Kidney (tissue), 22 donors: ENCODE data around the gene SUPT20HL2. TPM values are rescaled to one million over a fixed set of nuclear protein-coding genes. Genes with fewer than 3 reads are reported as not detected.
"Not testable (repeated sequence)": the region's sequence is repeated elsewhere in the genome, so short reads cannot be mapped to it uniquely, and the experiment has no call there.

Source experiments
- DNase-seq, 5 donors: peaks; one replicate each; pipeline ENCODE4 v3.0.0-alpha.2; 2013 to 2020
- FAIRE-seq: peaks from 2 replicates; lab custom pipeline; 2012; peaks lifted over from hg19 to GRCh38; lab: Jason Lieb, UNC
- H3K27ac ChIP-seq, 2 donors: one replicate each; pipeline ENCODE4 v1.7.0; 2013; ENCODE audit warnings: low read depth in 2 of 2, low read length in 2 of 2, inconsistent platforms in 1 of 2
- H3K27me3 ChIP-seq: one replicate; pipeline ENCODE4 v1.7.1; 2013; ENCODE audit warnings: low read length, inconsistent platforms; ENCODE audit not compliant: control insufficient read depth, insufficient read depth
- H3K36me3 ChIP-seq, 3 donors: one replicate each; pipeline versions ENCODE4 v1.7.0 to v1.7.1; 2013; ENCODE audit warnings: low read length in 3 of 3, control low read depth in 1 of 3, inconsistent platforms in 1 of 3; ENCODE audit not compliant: insufficient read depth in 3 of 3, control insufficient read depth in 2 of 3
- H3K4me1 ChIP-seq, 3 donors: one replicate each; pipeline versions ENCODE4 v1.7.0 to v1.7.1; 2013; ENCODE audit warnings: low read length in 3 of 3, inconsistent platforms in 1 of 3, low read depth in 1 of 3; ENCODE audit not compliant: control insufficient read depth in 2 of 3, insufficient read depth in 2 of 3
- H3K4me3 ChIP-seq, 3 donors: one replicate each; pipeline versions ENCODE4 v1.7.0 to v1.8.1; 2013; ENCODE audit warnings: low read length in 3 of 3, control low read depth in 1 of 3, inconsistent platforms in 1 of 3
- H3K9ac ChIP-seq, 3 donors: one replicate each; pipeline versions ENCODE4 v1.7.0 to v1.7.1; 2013; ENCODE audit warnings: low read length in 3 of 3, control low read depth in 1 of 3, inconsistent platforms in 1 of 3
- H3K9me3 ChIP-seq, 3 donors: one replicate each; pipeline versions ENCODE4 v1.7.0 to v1.7.1; 2013; ENCODE audit warnings: low read length in 3 of 3, control low read depth in 1 of 3, inconsistent platforms in 1 of 3; ENCODE audit not compliant: control insufficient read depth in 2 of 3, insufficient read depth in 1 of 3
- intact Hi-C: fragments of 100-400 bp; cut with DNase I; formaldehyde crosslinking; loops from one replicate; pipeline ENCODE4 v1.11.1; 2022
- long read RNA-seq, 10 donors: library from polyadenylated mRNA in 1 of 10; unstranded in 1 of 10; transcript quantifications; one replicate each; pipeline ENCODE4 v2.0.0 and lab custom pipeline, GENCODE V29; 2021 to 2026
- polyA plus RNA-seq: library from polyadenylated mRNA; stranded (reverse); fragments of 350-450 nt; fragmentation: Illumina TruSeq; extraction: RNeasy Lipid Tissue Mini Kit (QIAGEN cat#74804); gene quantifications from one replicate; pipeline ENCODE4 v1.2.3, GENCODE V29; 2014; ENCODE audit warnings: low read depth, low replicate concordance; ENCODE audit not compliant: insufficient read depth
- total RNA-seq: library from RNA; stranded (reverse); fragmentation: NEBNext Ultra II Directional; extraction: Animal tissue kit (Norgen Biotek cat#: 25700); gene quantifications from one replicate; pipeline ENCODE4 v1.2.1, GENCODE V29; 2021
- TF ChIP-seq, protein P1 (sequence below): IDR thresholded peaks from 3 replicates; pipeline ENCODE4 v1.5.1; 2012; ENCODE audit warnings: mild to moderate bottlenecking, moderate library complexity, borderline replicate concordance; ENCODE audit not compliant: insufficient read depth; ENCODE audit errors: extremely low read depth
- donor health status: control.
- donor health status: control.
- donor health status: control.
- donor health status: control.
- donor health status: control.
- donor health status: DM: yes; HTN: yes; CAD: no.
- donor health status: Normal renal cell carcinoma (clear cell type).

SUPT20HL2 gene
- total RNA-seq (not detected), polyA plus RNA-seq (not detected)
- long read RNA-seq, donor 1, result 0 reads
- long read RNA-seq, donor 2, result 0 reads
- long read RNA-seq, donor 3, result 0 reads
- long read RNA-seq, donor 4, result 0 reads
- long read RNA-seq, donor 5, result 0 reads
- long read RNA-seq, donor 6, result 0 reads
- long read RNA-seq, donor 7, result 0 reads
- long read RNA-seq, donor 8, result 0 reads
- long read RNA-seq, donor 9, result 0 reads
- long read RNA-seq, donor 10, result 0 reads

DNA sequence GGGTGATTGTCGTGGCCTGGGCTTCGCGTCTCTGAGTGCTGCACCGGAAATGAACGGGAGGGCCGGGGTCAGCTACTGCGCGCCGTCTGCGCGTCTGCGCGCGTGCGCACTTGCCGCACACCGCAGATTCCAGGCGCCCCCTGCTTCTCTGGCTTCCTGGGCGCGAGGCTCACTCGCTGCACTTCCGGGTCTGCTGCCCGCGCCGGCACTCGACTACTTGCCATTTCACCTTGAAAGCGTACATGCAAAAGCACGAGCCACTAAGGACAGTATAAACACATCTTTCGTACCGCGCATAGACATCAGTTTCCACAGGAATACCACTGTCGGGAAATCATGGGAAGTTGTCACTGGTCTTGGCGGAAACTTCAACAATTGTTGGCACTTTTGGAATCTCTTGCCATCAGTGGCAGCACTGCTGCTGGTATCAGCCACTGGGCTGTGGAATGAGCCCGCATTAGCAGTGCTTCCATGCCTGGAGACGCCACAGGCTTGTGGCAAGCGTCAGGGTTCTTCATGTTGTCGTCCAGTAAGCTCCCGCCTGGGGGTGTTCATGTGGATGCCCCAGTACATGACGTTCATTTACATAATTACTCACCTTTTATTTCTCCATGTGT is at the start of gene SUPT20HL2:
Gene SUPT20HL2, minus strand, starts transcription at position 51 of the 617 bp plus-strand sequence. CDS start 754 bp downstream, outside the sequence.
- Histone ChIP-seq H3K4me1 (no peaks in the 10 kb centered on the region), H3K9ac (no peak within 1 kb of the TSS), H3K9me3 (no peaks in the 10 kb centered on the region), H3K4me3 (no peak within 1 kb of the TSS), H3K27me3 (peaks cover 5% of the 10 kb centered on the region), H3K27ac (no peak within 1 kb of the TSS), H3K36me3 (no peaks in the 10 kb centered on the region)
- DNase-seq (no peak), FAIRE-seq (no peak)
- TF ChIP-seq, protein P1, sequence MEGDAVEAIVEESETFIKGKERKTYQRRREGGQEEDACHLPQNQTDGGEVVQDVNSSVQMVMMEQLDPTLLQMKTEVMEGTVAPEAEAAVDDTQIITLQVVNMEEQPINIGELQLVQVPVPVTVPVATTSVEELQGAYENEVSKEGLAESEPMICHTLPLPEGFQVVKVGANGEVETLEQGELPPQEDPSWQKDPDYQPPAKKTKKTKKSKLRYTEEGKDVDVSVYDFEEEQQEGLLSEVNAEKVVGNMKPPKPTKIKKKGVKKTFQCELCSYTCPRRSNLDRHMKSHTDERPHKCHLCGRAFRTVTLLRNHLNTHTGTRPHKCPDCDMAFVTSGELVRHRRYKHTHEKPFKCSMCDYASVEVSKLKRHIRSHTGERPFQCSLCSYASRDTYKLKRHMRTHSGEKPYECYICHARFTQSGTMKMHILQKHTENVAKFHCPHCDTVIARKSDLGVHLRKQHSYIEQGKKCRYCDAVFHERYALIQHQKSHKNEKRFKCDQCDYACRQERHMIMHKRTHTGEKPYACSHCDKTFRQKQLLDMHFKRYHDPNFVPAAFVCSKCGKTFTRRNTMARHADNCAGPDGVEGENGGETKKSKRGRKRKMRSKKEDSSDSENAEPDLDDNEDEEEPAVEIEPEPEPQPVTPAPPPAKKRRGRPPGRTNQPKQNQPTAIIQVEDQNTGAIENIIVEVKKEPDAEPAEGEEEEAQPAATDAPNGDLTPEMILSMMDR, result no peak
- intact Hi-C loops, result no loop called here

DNA sequence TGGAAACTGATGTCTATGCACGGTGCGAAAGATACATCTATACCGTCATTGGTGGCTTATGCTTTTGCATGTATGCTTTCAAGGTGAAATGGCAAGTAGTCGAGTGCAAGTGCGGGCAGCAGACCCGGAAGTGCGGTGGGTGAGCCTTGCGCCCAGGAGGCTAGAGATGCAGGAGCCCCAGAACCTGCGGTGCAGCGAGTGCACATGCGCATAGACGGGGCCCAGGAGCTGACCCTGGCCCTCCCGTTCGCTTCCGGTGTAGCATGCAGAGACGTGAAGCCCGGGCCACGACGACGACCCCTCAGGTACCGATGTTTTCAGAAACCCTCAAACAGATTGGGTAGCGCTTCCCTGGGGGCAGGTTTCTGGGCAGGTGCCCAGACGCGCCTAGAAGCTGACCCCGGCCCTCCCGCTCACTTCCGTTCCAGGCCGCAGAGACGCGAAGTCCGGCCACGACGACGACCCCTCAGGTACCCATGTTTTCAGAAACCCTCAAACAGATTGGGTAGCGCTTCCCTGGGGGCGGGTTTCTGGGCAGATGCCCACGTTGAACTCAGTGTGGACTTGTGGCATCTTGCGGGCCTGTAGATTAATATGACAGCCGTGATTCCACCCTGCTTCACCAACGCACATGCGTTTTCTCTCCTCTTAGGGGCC is 48.3 kb upstream of the SUPT20HL2 start:
- FAIRE-seq, H3K36me3 ChIP-seq, DNase-seq, H3K27ac ChIP-seq, H3K27me3 ChIP-seq, intact Hi-C loops, H3K9ac ChIP-seq, H3K9me3 ChIP-seq, H3K4me3 ChIP-seq, H3K4me1 ChIP-seq: not testable (repeated sequence)

DNA sequence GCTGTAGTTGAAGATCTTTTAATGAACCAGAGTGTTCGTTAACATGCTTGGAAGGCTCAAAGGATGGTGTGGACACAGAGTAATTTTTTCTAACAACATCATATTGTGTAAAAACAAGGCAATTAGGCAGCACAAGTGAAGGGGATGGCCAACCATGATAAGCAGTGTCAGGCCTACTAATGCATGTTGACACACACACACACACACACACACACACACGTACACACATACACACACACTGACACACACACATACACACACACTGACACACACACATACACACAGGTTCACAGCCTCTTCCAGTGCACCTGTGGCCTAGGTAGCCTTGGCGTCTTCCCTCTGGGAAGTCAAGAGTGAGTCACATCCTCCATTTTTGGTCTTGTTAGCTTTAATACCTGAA is 46.4 kb upstream of the SUPT20HL2 start, which contains the start of gene SUPT20HL1:
Gene SUPT20HL1, plus strand, starts transcription at position 368 of the 400 bp plus-strand sequence. CDS start 2,122 bp downstream, outside the sequence.
- DNase-seq (no peak), FAIRE-seq (no peak)
- H3K36me3 ChIP-seq, result no peaks in the 10 kb centered on the region
- intact Hi-C loops, result no loop called here
- H3K4me3 ChIP-seq, result no peak within 1 kb of the TSS
- H3K9me3 ChIP-seq, result no peaks in the 10 kb centered on the region
- H3K9ac ChIP-seq, result no peak within 1 kb of the TSS
- H3K4me1 ChIP-seq, result no peaks in the 10 kb centered on the region
- TF ChIP-seq, protein P1, result no peak
- H3K27me3 ChIP-seq, result no peaks in the 10 kb centered on the region
- H3K27ac ChIP-seq, result no peak within 1 kb of the TSS

DNA sequence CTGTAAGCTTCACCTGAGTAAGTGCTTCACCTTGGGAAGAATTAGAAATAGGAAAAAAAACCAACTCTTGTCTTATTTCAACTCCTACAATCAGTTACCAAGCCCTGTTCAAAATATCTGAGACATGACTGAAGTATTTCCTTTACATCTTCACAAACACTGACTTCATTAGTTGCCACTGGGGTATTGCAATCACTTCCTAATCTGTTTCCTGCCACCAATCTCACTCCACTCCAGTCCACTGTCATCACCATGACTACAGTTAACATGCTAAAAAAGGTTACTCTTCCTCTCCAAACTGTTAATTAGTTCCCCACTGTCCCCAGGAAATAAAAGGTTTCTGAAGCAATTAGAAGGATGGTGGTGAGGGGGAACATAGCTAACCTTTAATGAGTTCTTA is 43.2 kb upstream of the SUPT20HL2 start:
- H3K9ac ChIP-seq, result no peak overlapping the region
- H3K27me3 ChIP-seq, result no peaks in the 10 kb centered on the region
- no peak overlapping the region for H3K4me3 ChIP-seq
- H3K36me3 ChIP-seq, result no peaks in the 10 kb centered on the region
- FAIRE-seq (no peak), DNase-seq (no peak)
- no peaks in the 10 kb centered on the region for H3K4me1 ChIP-seq
- H3K27ac ChIP-seq, result no peak overlapping the region
- intact Hi-C loops, result no loop called here
- H3K9me3 ChIP-seq, result no peaks in the 10 kb centered on the region
- TF ChIP-seq, protein P1, result no peak
